Measurements from ENCODE around the gene DSG3.
A peak's percentile ranks its signal among the peaks of the same experiment; 100 is the strongest.
"Not testable (repeated sequence)": the region's sequence is repeated elsewhere in the genome, so short reads cannot be mapped to it uniquely, and the experiment has no call there.

Gene DSG3

DNA sequence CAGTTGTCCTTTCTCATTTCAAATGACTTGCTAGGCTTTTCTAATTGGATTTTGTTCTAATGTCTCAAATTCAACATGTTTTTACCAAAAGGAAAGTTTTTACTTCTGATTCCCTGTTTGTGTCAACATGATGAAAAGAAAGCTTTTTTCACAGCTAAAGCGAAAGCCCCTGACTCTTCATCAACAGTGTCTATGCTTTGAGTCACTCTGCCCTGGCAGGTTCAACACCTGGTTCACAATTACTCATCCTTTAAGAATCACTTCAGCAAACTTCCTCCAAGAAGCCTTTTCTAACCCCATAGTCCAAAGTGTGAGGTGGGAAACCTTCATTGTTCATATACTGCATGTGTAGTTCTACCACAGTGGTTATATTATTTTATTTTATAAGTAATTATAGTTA lies 42.8 kb downstream of the DSG3 start:
- H3K27ac ChIP-seq, result no peak overlapping the region

DNA sequence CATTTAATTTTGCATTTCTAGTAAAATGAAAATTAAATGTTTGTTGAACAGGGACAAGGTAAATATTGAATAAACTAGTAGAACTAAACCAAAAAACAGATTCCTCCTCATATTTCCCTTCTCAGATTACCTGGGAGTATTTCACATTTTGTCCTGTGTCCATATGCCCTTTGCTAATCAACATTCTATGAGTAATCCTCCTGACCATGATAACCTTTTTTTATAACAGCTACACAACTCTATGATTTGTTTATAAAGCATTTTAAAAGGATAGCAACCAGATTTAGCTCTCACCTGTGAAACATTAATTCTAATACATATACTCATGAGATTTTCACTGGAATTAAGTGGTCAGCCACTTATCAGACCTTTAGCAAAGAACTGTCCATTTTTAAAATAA lies 43.3 kb downstream of the DSG3 start:
- TF ChIP-seq, protein P1, sequence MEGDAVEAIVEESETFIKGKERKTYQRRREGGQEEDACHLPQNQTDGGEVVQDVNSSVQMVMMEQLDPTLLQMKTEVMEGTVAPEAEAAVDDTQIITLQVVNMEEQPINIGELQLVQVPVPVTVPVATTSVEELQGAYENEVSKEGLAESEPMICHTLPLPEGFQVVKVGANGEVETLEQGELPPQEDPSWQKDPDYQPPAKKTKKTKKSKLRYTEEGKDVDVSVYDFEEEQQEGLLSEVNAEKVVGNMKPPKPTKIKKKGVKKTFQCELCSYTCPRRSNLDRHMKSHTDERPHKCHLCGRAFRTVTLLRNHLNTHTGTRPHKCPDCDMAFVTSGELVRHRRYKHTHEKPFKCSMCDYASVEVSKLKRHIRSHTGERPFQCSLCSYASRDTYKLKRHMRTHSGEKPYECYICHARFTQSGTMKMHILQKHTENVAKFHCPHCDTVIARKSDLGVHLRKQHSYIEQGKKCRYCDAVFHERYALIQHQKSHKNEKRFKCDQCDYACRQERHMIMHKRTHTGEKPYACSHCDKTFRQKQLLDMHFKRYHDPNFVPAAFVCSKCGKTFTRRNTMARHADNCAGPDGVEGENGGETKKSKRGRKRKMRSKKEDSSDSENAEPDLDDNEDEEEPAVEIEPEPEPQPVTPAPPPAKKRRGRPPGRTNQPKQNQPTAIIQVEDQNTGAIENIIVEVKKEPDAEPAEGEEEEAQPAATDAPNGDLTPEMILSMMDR (IDR thresholded peaks at IDR 0.05), result no peak
- no peak for TF ChIP-seq ZFX (IDR thresholded peaks at IDR 0.05; ENCODE audit: borderline replicate concordance)
- no peak overlapping the region for H3K27ac ChIP-seq

More for the DNA sequence above, 42.8 kb downstream of the DSG3 start:
- TF ChIP-seq, protein P1 (IDR thresholded peaks at IDR 0.05), result no peak
- TF ChIP-seq ZFX (IDR thresholded peaks at IDR 0.05; ENCODE audit: borderline replicate concordance), result no peak

DNA sequence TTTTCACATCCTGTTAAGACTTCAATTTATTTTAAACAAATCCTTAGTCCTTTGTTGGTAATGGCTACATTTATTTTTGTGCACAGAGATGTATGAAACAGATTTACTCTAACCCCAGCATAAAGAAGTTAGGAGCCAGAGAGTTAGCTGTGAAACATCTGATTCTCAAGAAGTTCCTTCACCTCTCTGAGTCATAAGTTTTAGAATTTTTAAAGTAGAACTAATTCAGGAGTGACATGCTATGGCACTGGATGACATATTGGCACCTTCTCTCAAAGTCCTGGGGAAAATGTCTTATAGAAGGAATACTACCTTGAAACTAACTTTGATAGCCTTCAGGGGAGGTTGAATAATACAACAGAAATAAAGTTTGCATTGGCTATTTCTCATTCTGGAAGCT lies 44.0 kb downstream of the DSG3 start:
- TF ChIP-seq, protein P1 (IDR thresholded peaks at IDR 0.05), result no peak
- TF ChIP-seq ZFX (IDR thresholded peaks at IDR 0.05; ENCODE audit: borderline replicate concordance), result no peak
- H3K27ac ChIP-seq, result no peak overlapping the region

DNA sequence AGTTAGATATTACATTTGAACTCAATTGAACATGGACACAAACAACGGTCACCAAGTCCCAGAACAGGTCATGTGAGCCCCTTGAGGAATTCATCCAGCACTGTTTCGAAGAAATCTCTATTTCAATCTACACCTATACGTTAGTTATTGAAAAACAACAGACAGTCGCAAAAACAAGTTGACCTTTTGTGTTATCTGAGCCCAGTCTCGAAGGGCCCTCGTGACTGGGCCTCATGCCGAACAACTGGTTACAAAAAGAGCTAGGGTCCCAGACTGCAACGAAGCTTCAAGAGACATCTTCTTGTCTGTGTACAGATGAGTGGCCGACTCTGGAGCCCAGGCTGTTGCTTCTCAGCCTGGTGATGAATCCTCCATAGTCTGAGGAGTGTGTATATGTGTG lies 45.1 kb downstream of the DSG3 start:
- H3K27ac ChIP-seq, result no peak overlapping the region
- no peak for TF ChIP-seq ZFX (IDR thresholded peaks at IDR 0.05; ENCODE audit: borderline replicate concordance)
- TF ChIP-seq, protein P1 (IDR thresholded peaks at IDR 0.05), result no peak

DNA sequence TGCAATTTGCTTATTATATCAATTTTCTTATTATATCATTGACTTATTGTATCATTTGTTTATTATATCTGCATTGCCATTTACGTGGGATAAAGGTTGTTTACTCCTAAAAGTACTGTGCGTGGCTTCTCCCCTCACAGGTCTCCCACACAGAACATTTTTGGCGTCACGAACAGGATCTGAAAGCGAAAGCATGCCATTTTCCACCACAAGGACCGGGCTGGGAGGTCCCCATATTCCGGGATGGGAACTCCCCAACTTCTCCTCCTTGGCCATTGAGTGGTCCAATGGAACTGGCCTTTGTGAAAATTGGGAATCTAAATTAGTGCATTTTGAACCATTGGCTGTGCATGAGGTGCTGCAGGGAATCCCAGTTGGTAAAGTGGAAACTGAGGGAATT lies 45.6 kb downstream of the DSG3 start:
- H3K27ac ChIP-seq, result no peak overlapping the region

DNA sequence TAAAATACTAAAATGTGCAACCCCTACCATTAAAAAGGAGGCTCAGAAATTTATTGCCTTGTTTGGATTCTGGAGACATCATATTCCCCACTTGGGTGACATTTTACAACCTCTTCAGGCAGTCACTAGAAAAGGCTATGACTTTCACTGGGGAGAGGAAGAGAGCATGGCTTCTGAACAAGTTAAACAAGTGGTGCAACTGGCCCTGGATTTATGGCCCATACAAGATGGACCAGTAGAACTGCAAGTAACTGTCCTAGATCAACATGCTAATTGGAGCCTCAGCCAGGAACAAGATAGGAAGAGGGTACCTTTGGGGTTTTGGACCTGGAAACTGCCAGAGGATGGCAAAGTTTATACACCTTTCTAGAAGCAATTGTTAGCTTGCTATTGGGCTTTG lies 46.4 kb downstream of the DSG3 start:
- no peak overlapping the region for H3K27ac ChIP-seq
- TF ChIP-seq, protein P1 (IDR thresholded peaks at IDR 0.05), result no peak
- TF ChIP-seq ZFX (IDR thresholded peaks at IDR 0.05; ENCODE audit: borderline replicate concordance), result no peak

More for the DNA sequence above, 45.6 kb downstream of the DSG3 start:
- TF ChIP-seq, protein P1 (IDR thresholded peaks at IDR 0.05), result no peak
- no peak for TF ChIP-seq ZFX (IDR thresholded peaks at IDR 0.05; ENCODE audit: borderline replicate concordance)

DNA sequence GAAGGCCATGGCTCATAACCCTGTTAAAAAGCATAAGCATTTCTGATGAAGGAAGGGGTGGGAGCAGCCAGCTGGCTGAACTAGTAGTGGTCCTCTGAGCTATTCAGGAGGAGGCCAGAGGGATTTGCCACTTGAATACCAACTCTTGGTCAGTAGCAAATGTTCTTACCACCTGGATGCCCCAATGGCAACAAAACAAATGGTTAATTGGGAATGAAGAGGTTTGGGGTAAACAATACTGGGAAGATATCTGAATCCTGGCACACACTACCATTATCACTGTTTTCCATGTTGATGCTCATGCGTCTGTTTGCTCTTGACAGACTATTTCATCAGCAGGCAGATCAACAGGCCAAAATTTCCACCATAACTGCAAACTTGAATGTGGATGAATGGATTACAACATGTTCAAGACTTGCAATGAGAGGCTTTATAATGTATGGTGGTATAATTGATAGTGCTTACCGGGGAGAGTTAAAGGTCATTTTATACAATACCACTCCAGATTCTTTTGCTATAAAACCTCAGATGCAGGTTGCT lies 47.2 kb downstream of the DSG3 start:
- H3K27ac ChIP-seq, result not testable (repeated sequence)

DNA sequence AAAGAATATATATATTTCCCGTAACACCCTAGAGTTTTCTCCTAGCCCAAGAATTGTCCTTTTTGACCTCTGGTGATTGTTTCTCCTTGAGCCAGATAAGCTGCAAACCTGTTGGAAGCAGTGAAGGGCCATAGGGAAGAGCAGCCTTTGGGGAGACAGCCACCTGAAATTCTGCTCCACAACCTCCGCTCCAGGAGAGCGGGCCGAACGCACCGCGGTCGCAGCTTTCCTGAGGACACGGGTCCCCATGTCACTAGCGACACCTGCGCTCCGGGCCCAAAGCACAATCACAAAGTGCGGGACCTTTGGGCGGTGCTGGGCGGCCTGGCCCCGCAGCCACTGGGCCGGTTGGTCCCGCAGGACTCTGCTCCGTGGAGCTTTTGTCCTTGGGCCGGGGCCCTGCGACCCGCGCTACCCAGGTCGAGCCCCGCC lies 49.9 kb downstream of the DSG3 start:
- TF ChIP-seq, protein P1 (IDR thresholded peaks at IDR 0.05), result no peak
- no peak for TF ChIP-seq ZFX (IDR thresholded peaks at IDR 0.05; ENCODE audit: borderline replicate concordance)
- H3K27ac ChIP-seq, result peak overlapping the region; percentile 79

All from 22Rv1 (cell line).